ENCODE measurements around the gene CREB3.

CREB3 gene

GRCh38 chr9:35749515-35750255, 17.2 kb downstream of the CREB3 start:
- DNase-seq, result no peak

- no peak for DNase-seq
Measured at GRCh38 chr9:35750256-35750531, 17.7 kb downstream of the CREB3 start.

- no peak for DNase-seq
Measured at GRCh38 chr9:35753466-35753865, 21.0 kb downstream of the CREB3 start.

- DNase-seq, result no peak
Measured at GRCh38 chr9:35754264-35754663, 21.8 kb downstream of the CREB3 start, which contains the start of gene MSMP. Gene MSMP (minus strand): TSS chr9:35754276. CDS start chr9:35754129, 147 bp downstream.

- no peak for DNase-seq
Measured at GRCh38 chr9:35755071-35755470, 22.6 kb downstream of the CREB3 start.

GRCh38 chr9:35756275-35757225, 24.1 kb downstream of the CREB3 start:
- no peak for DNase-seq

- DNase-seq, result no peak
Measured at GRCh38 chr9:35757226-35757891, 24.9 kb downstream of the CREB3 start.

GRCh38 chr9:35757892-35758275, 25.4 kb downstream of the CREB3 start:
- no peak for DNase-seq

GRCh38 chr9:35758475-35759050, 26.1 kb downstream of the CREB3 start:
- no peak for DNase-seq

GRCh38 chr9:35759795-35760194, 27.3 kb downstream of the CREB3 start:
- DNase-seq, result no peak

GRCh38 chr9:35760651-35761050, 28.2 kb downstream of the CREB3 start:
- no peak for DNase-seq

GRCh38 chr9:35763181-35763580, 30.7 kb downstream of the CREB3 start:
- DNase-seq, result no peak

- DNase-seq, result no peak
Measured at GRCh38 chr9:35763803-35764202, 31.3 kb downstream of the CREB3 start.

GRCh38 chr9:35766997-35767396, 34.5 kb downstream of the CREB3 start:
- no peak for DNase-seq

- DNase-seq, result no peak
Measured at GRCh38 chr9:35767458-35767857, 35.0 kb downstream of the CREB3 start.

- DNase-seq, result no peak
Measured at GRCh38 chr9:35769763-35770162, 37.3 kb downstream of the CREB3 start.

GRCh38 chr9:35771075-35771433, 38.6 kb downstream of the CREB3 start:
- DNase-seq, result no peak

GRCh38 chr9:35771534-35771933, 39.1 kb downstream of the CREB3 start:
- peak; percentile 71 for DNase-seq

- no peak for DNase-seq
Measured at GRCh38 chr9:35771943-35772342, 39.5 kb downstream of the CREB3 start.

GRCh38 chr9:35774907-35775635, 42.6 kb downstream of the CREB3 start:
- DNase-seq, result no peak

GRCh38 chr9:35776018-35776417, 43.6 kb downstream of the CREB3 start:
- DNase-seq, result peak; percentile 62

- DNase-seq, result no peak
Measured at GRCh38 chr9:35778496-35778895, 46.0 kb downstream of the CREB3 start.

- DNase-seq, result no peak
Measured at GRCh38 chr9:35781066-35781465, 48.6 kb downstream of the CREB3 start.

Measured in NCI-H1436 treated with DMSO at 0.1 percent for 48 hours (cell line).